Activated CD4-positive, alpha-beta memory T cell treated with anti-CD3 and anti-CD28 coated beads, Interleukin-2, amount 10 ng/mL, durations not matched to agents 7 days and 5 days (primary cell): Measurements from ENCODE around the gene CLCA1. TPM values are rescaled to one million over a fixed set of nuclear protein-coding genes. Genes with fewer than 3 reads are reported as not detected.

Experiments
- CTCF ChIA-PET: fragments of 350-600 bp; sonication (Branson Sonifier 250); formaldehyde crosslinking; loops from one replicate; lab custom pipeline; 2021; ENCODE audit warnings: antibody characterized with exemption, inconsistent platforms; lab: Charles Lee
- POLR2A ChIA-PET: fragments of 350-600 bp; sonication (Branson Sonifier 250); formaldehyde crosslinking; loops from one replicate; lab custom pipeline; 2021; ENCODE audit warnings: antibody characterized with exemption; lab: Charles Lee
- DNase-seq: peaks from one replicate; pipeline ENCODE4 v3.0.0-alpha.2; 2020
- H3K27ac Mint-ChIP-seq: one replicate; pipeline ENCODE4 v1.8.0; 2021; ENCODE audit warnings: mild to moderate bottlenecking, mixed read lengths
- H3K27me3 Mint-ChIP-seq: one replicate; pipeline ENCODE4 v1.8.0; 2021; ENCODE audit warnings: mixed read lengths
- H3K36me3 Mint-ChIP-seq: one replicate; pipeline ENCODE4 v1.8.0; 2021; ENCODE audit warnings: low read depth, mixed read lengths
- H3K4me1 Mint-ChIP-seq: one replicate; pipeline ENCODE4 v1.8.0; 2021; ENCODE audit warnings: mixed read lengths
- H3K4me3 Mint-ChIP-seq: one replicate; pipeline ENCODE4 v1.8.0; 2021; ENCODE audit warnings: mild to moderate bottlenecking, mixed read lengths
- H3K9me3 Mint-ChIP-seq: one replicate; pipeline ENCODE4 v1.8.0; 2021; ENCODE audit warnings: mixed read lengths
- total RNA-seq, 2 experiments: library from RNA; stranded (reverse); gene quantifications; one replicate each; pipeline ENCODE4 v1.2.3, GENCODE V29; 2021

The CLCA1 gene
- total RNA-seq, 2 experiments from 2014 or later: not detected

GRCh38 chr1:86470859-86471258 is 2.1 kb downstream of the CLCA1 start:
- Mint-ChIP-seq H3K36me3 (no peaks in the 10 kb centered on the region), H3K27me3 (peaks cover 18% of the 10 kb centered on the region), H3K4me1 (no peaks in the 10 kb centered on the region), H3K27ac (no peak overlapping the region), H3K9me3 (no peaks in the 10 kb centered on the region), H3K4me3 (no peak overlapping the region)
- DNase-seq: no peak
- ChIA-PET POLR2A (no interaction called here), CTCF (no interaction called here)

GRCh38 chr1:86471291-86471690 is 2.6 kb downstream of the CLCA1 start:
- peaks cover 18% of the 10 kb centered on the region for H3K27me3 Mint-ChIP-seq
- H3K4me1 Mint-ChIP-seq: no peaks in the 10 kb centered on the region
- DNase-seq: no peak
- no peaks in the 10 kb centered on the region for H3K36me3 Mint-ChIP-seq
- ChIA-PET POLR2A (no interaction called here), CTCF (no interaction called here)
- no peak overlapping the region for H3K27ac Mint-ChIP-seq
- no peak overlapping the region for H3K4me3 Mint-ChIP-seq
- H3K9me3 Mint-ChIP-seq: no peaks in the 10 kb centered on the region

- no peak overlapping the region for H3K4me3 Mint-ChIP-seq
- no peaks in the 10 kb centered on the region for H3K9me3 Mint-ChIP-seq
- peaks cover 18% of the 10 kb centered on the region for H3K27me3 Mint-ChIP-seq
- ChIA-PET CTCF (interaction anchor here (1.0 to 1.6 kb wide), 3 partner anchors 30 to 99 kb away, joined by 3 to 4 read pairs (median 3); no protein-coding TSS in a partner anchor), POLR2A (no interaction called here)
- H3K4me1 Mint-ChIP-seq: no peaks in the 10 kb centered on the region
- no peaks in the 10 kb centered on the region for H3K36me3 Mint-ChIP-seq
- DNase-seq: no peak
- H3K27ac Mint-ChIP-seq: no peak overlapping the region
These were observed 3.4 kb downstream of the CLCA1 start for GRCh38 chr1:86472152-86472551.

DNA sequence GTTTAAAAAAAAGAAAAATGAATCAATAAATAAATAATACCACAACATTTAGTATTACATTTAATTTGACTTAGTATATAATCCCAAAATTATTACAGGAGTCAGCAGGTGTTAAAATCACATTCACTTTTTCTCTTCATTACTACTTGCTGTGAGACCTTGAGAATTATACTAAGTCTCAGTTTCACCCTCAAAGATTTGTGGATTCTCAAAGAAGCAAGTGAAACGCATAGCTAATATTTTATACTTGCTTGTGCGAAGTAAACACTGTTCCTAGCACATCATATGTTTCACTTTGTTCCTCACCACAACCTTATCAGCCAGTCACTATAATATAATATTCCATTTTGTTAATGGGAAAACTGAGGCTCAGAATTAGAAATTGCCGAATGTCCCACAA is 4.0 kb downstream of the CLCA1 start:
- CTCF ChIA-PET: interaction anchor here (0.8 to 2.5 kb wide), 11 partner anchors 11 to 572 kb away, joined by 3 to 12 read pairs (median 4); no protein-coding TSS in a partner anchor
- no peak overlapping the region for H3K4me3 Mint-ChIP-seq

GRCh38 chr1:86477256-86477655 is 8.5 kb downstream of the CLCA1 start:
- ChIA-PET CTCF (no interaction called here), POLR2A (no interaction called here)
- Mint-ChIP-seq H3K4me1 (no peaks in the 10 kb centered on the region), H3K9me3 (no peaks in the 10 kb centered on the region), H3K36me3 (no peaks in the 10 kb centered on the region), H3K4me3 (no peak overlapping the region), H3K27me3 (peaks cover 14% of the 10 kb centered on the region), H3K27ac (no peak overlapping the region)
- no peak for DNase-seq

More for the DNA sequence above, 4.0 kb downstream of the CLCA1 start:
- Mint-ChIP-seq H3K27me3 (peaks cover 18% of the 10 kb centered on the region), H3K9me3 (no peaks in the 10 kb centered on the region), H3K27ac (no peak overlapping the region), H3K4me1 (no peaks in the 10 kb centered on the region), H3K36me3 (no peaks in the 10 kb centered on the region)
- DNase-seq: no peak
- POLR2A ChIA-PET: no interaction called here

DNA sequence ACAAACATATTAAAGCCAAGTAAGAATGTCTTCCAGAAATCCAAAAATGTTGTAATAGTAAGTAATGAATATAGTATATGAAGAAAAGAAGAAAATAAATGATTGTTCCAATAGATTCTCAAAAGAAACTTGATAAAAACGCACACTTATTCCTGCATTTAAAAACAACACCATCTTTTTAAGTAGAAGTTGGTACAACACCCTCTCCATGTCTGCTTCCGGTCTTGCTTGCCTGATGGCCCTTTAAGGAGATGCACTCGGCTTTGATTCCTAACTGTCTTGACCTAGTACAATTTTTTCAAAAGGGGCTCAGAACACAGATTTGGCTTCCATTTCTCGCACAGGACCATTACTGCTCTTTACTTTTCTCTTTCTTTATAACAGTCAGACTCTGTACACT is 9.0 kb downstream of the CLCA1 start:
- POLR2A ChIA-PET: no interaction called here
- CTCF ChIA-PET: no interaction called here
- no peak for DNase-seq
- H3K27me3 Mint-ChIP-seq: peaks cover 13% of the 10 kb centered on the region
- no peaks in the 10 kb centered on the region for H3K4me1 Mint-ChIP-seq
- H3K36me3 Mint-ChIP-seq: no peaks in the 10 kb centered on the region
- H3K4me3 Mint-ChIP-seq: no peak overlapping the region
- no peak overlapping the region for H3K27ac Mint-ChIP-seq
- H3K9me3 Mint-ChIP-seq: no peaks in the 10 kb centered on the region

GRCh38 chr1:86478416-86479156 is 9.9 kb downstream of the CLCA1 start:
- peaks cover 10% of the 10 kb centered on the region for H3K27me3 Mint-ChIP-seq
- H3K4me3 Mint-ChIP-seq: no peak overlapping the region
- H3K9me3 Mint-ChIP-seq: no peaks in the 10 kb centered on the region
- no peaks in the 10 kb centered on the region for H3K4me1 Mint-ChIP-seq
- POLR2A ChIA-PET: no interaction called here
- DNase-seq: no peak
- CTCF ChIA-PET: no interaction called here
- no peaks in the 10 kb centered on the region for H3K36me3 Mint-ChIP-seq
- H3K27ac Mint-ChIP-seq: no peak overlapping the region

DNA sequence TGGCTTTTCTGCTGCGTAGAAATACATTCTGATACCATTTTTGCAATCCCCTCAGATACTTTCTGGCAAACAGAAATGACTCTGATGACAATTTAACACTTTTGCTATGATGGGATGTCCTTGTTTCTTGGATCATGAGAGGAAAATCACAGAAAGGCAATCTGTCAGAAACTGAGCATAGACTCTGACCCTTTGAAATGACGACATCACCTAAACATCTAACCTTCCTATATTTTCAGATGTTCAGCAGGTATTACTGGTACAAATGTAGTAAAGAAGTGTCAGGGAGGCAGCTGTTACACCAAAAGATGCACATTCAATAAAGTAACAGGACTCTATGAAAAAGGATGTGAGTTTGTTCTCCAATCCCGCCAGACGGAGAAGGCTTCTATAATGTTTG is 13.2 kb downstream of the CLCA1 start:
- Mint-ChIP-seq H3K36me3 (no peaks in the 10 kb centered on the region), H3K27me3 (peaks cover 12% of the 10 kb centered on the region)

DNA sequence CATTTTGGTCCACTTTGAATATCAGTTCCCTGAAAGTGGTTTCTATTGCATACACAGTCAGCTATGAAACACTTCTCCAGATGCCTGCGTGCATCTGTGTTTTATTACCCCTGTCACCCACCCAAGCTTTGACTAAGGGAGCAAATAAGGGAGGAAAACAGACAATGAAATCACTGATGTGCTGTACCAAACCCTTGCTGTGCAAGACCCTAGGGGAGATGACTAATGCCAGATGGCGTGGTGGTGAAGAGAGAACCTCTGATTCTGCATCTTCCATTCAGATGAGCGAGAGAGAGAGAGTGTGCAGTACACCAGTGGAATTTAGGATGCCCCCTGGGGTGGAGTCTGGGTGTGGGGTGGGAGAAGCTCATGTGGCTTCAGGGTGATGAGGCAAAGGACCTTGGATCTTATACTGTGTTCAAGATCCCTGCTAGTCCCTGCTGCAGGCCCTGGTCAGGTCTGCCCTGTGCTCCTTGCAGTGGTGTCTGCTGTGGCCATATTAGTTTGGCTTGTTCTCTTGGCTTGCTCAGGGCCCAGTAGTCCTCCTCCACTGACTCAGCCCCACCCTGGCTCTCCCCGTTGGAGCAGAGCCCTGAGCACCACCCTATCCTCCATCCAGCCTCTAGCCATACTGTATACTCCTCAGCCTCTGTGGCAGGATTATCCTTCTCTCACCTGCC is 18.5 kb downstream of the CLCA1 start:
- no peak overlapping the region for H3K4me3 Mint-ChIP-seq
- CTCF ChIA-PET: interaction anchor here (2.3 kb wide), 1 partner anchor 13 kb away, joined by 8 read pairs; no protein-coding TSS in a partner anchor

More for the DNA sequence above, 13.2 kb downstream of the CLCA1 start:
- Mint-ChIP-seq H3K4me1 (no peaks in the 10 kb centered on the region), H3K9me3 (no peaks in the 10 kb centered on the region), H3K27ac (no peak overlapping the region), H3K4me3 (no peak overlapping the region)
- ChIA-PET CTCF (interaction anchor here (1.1 to 1.5 kb wide), 2 partner anchors 8 to 17 kb away, joined by 3 to 5 read pairs; no protein-coding TSS in a partner anchor), POLR2A (no interaction called here)
- DNase-seq: no peak

GRCh38 chr1:86487811-86488141 is 19.0 kb downstream of the CLCA1 start:
- DNase-seq: no peak
- H3K4me1 Mint-ChIP-seq: no peaks in the 10 kb centered on the region
- H3K27me3 Mint-ChIP-seq: peaks cover 12% of the 10 kb centered on the region
- ChIA-PET POLR2A (no interaction called here), CTCF (interaction anchor here (0.7 to 2.3 kb wide), 3 partner anchors 11 to 126 kb away, joined by 3 to 8 read pairs (median 4); no protein-coding TSS in a partner anchor)
- no peak overlapping the region for H3K4me3 Mint-ChIP-seq
- H3K36me3 Mint-ChIP-seq: no peaks in the 10 kb centered on the region
- no peaks in the 10 kb centered on the region for H3K9me3 Mint-ChIP-seq
- H3K27ac Mint-ChIP-seq: no peak overlapping the region

More for the DNA sequence above, 18.5 kb downstream of the CLCA1 start:
- Mint-ChIP-seq H3K36me3 (no peaks in the 10 kb centered on the region), H3K4me1 (no peaks in the 10 kb centered on the region), H3K27ac (no peak overlapping the region), H3K27me3 (peaks cover 7% of the 10 kb centered on the region), H3K9me3 (no peaks in the 10 kb centered on the region)
- POLR2A ChIA-PET: no interaction called here
- DNase-seq: no peak

DNA sequence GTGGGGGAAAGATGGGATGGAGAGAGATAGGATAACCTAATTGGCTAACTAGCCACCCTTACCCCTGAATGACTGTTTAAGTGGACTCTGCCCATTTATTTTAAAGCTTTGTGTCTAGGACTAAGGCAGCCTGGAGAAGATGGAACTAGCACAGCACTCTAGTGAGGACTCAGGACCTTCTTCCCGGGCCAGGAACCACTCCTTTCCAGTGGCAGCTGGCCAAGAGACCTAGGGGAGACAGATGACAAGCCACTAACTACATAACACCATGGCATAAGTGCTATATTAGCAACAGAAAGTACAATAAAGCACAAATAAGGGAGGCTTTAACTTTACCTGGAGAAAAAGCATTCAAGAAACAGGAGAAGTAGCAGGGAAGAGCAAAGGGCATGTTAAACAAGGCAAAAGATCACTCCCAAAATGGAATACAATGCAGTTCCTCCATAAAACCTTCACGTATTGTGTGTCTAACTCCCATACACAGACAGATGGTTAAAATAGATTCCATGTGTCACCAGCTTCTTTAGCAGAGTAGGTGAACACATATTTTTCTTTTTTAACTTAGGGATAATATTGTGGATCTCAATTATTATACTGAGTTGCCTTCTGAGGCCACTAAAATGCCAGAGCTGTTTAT is 20.6 kb downstream of the CLCA1 start:
- H3K36me3 Mint-ChIP-seq: no peaks in the 10 kb centered on the region
- DNase-seq: no peak
- H3K4me1 Mint-ChIP-seq: no peaks in the 10 kb centered on the region
- H3K27ac Mint-ChIP-seq: no peak overlapping the region
- ChIA-PET POLR2A (no interaction called here), CTCF (interaction anchor here (1.3 to 1.6 kb wide), 3 partner anchors 10 to 13 kb away, joined by 3 to 5 read pairs (median 4); no protein-coding TSS in a partner anchor)
- no peaks in the 10 kb centered on the region for H3K9me3 Mint-ChIP-seq
- peaks cover 12% of the 10 kb centered on the region for H3K27me3 Mint-ChIP-seq
- H3K4me3 Mint-ChIP-seq: no peak overlapping the region

DNA sequence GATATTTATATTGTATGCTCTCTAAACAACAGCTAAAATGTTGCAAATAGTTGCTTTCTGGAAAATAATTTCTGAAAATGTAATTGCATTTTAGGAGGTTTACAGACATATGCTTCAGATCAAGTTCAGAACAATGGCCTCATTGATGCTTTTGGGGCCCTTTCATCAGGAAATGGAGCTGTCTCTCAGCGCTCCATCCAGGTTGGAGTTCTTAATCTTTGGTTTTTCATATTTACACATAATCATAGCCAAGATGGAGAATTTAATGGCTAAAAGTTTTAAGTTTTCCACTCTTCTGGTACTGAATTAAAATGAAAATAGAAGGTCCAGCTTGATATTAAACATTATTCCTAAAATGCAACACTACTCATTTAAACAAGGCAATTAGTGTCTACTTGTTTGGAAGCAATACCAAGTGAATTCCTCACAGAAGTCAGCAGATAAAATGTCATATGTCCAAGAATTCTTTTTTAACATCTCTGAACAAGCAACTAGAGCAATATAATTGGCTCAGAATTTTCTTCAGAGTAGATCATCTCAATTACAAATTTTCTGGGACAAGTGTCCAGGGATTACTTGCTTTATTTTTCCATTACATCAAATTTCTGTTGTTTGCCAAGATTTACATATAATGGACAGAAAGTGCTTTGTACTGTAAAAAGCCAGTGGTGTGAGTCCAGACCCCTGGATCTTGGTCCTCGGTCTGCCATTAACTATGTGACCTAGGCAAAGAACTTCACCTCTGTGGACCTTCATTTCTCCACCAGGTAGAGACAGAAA is 22.6 kb downstream of the CLCA1 start:
- Mint-ChIP-seq H3K27me3 (peaks cover 11% of the 10 kb centered on the region), H3K27ac (no peak overlapping the region), H3K9me3 (no peaks in the 10 kb centered on the region), H3K4me1 (no peaks in the 10 kb centered on the region), H3K4me3 (no peak overlapping the region), H3K36me3 (no peaks in the 10 kb centered on the region)
- POLR2A ChIA-PET: no interaction called here
- CTCF ChIA-PET: interaction anchor here (0.8 to 1.0 kb wide), 2 partner anchors 9 to 18 kb away, joined by 3 to 4 read pairs; no protein-coding TSS in a partner anchor
- no peak for DNase-seq
